Caco-2 (cell line): ENCODE data around the gene PHF14. TPM values are rescaled to one million over a fixed set of nuclear protein-coding genes. Genes with fewer than 3 reads are reported as not detected.

Source experiments
- BruUV-seq: library from RNA; stranded (reverse); fragments of 400-500 nt; replicated peaks from 2 replicates; lab custom pipeline; 2021; lab: Mats Ljungman, UMichigan
- CTCF ChIA-PET: fragments of 300-600 bp; sonication (Branson Sonifier 250); formaldehyde crosslinking; loops from one replicate; lab custom pipeline; 2022; ENCODE audit warnings: antibody characterized with exemption; lab: Charles Lee
- POLR2A ChIA-PET: fragments of 300-600 bp; sonication (Branson Sonifier 250); formaldehyde crosslinking; loops from one replicate; lab custom pipeline; 2022; ENCODE audit warnings: antibody characterized with exemption; lab: Charles Lee
- DNase-seq, 2 experiments: peaks; one replicate each; pipeline versions ENCODE4 v3.0.0 to v3.0.0-alpha.2; 2020 to 2022
- H3K27me3 ChIP-seq: replicated peaks from 2 replicates; pipeline ENCODE4 v1.6.0; 2011; ENCODE audit warnings: low read length; ENCODE audit not compliant: control insufficient read depth, insufficient read depth
- H3K36me3 ChIP-seq: 2 replicates; pipeline ENCODE4 v1.5.1; 2011; ENCODE audit warnings: low read length; ENCODE audit not compliant: control insufficient read depth, insufficient read depth
- H3K4me1 ChIP-seq: fragments of 250-450 bp; sonication (Bioruptor Pico); 2 replicates; pipeline ENCODE4 v1.5.1; 2020; ENCODE audit warnings: mild to moderate bottlenecking
- H3K4me3 ChIP-seq: 2 replicates; pipeline ENCODE4 v1.5.1; 2011; ENCODE audit warnings: low read depth, mild to moderate bottlenecking, control low read depth, low read length
- H3K9me3 ChIP-seq: fragments of 250-450 bp; sonication (Bioruptor Pico); 2 replicates; pipeline ENCODE4 v1.5.1; 2020; ENCODE audit warnings: mild to moderate bottlenecking, moderate library complexity
- H3K27ac Mint-ChIP-seq: one replicate; pipeline ENCODE4 v1.8.0; 2022; ENCODE audit warnings: mixed read lengths; ENCODE audit not compliant: unreplicated experiment
- H3K27me3 Mint-ChIP-seq: one replicate; pipeline ENCODE4 v1.8.0; 2022; ENCODE audit warnings: mixed read lengths; ENCODE audit not compliant: insufficient read depth, unreplicated experiment
- H3K36me3 Mint-ChIP-seq: one replicate; pipeline ENCODE4 v1.8.0; 2022; ENCODE audit warnings: mild to moderate bottlenecking, mixed read lengths; ENCODE audit not compliant: insufficient read depth, unreplicated experiment
- H3K4me1 Mint-ChIP-seq: one replicate; pipeline ENCODE4 v1.8.0; 2022; ENCODE audit warnings: low read depth, mixed read lengths; ENCODE audit not compliant: unreplicated experiment
- H3K4me3 Mint-ChIP-seq: one replicate; pipeline ENCODE4 v1.8.0; 2022; ENCODE audit warnings: mild to moderate bottlenecking, moderate library complexity, mixed read lengths; ENCODE audit not compliant: unreplicated experiment
- H3K9me3 Mint-ChIP-seq: one replicate; pipeline ENCODE4 v1.8.0; 2022; ENCODE audit warnings: mixed read lengths; ENCODE audit not compliant: unreplicated experiment
- intact Hi-C: fragments of 100-400 bp; cut with micrococcal nuclease; formaldehyde crosslinking; loops from one replicate; pipeline ENCODE4 v1.10.0; 2022; ENCODE audit not compliant: unreplicated experiment
- total RNA-seq: library from RNA; stranded (reverse); gene quantifications from 2 replicates; pipeline ENCODE4 v1.2.3, GENCODE V29; 2022
- TF ChIP-seq, protein P1 (sequence below), 2 experiments: fragments of 200-600 bp in 1 of 2; IDR thresholded peaks; 1 replicate in 1 of 2; 2 replicates in 1 of 2; pipeline versions ENCODE4 v1.5.1 to v1.8.0; 2011 to 2022; ENCODE audit warnings: antibody characterized with exemption in 1 of 2, control low read depth in 1 of 2, inconsistent platforms in 1 of 2, low read depth in 1 of 2, low read length in 1 of 2, mild to moderate bottlenecking in 1 of 2, moderate library complexity in 1 of 2; ENCODE audit not compliant: insufficient read depth in 1 of 2, severe bottlenecking in 1 of 2, unreplicated experiment in 1 of 2

The PHF14 gene
- total RNA-seq, 1 experiment from 2014 or later: 40.6 TPM

DNA sequence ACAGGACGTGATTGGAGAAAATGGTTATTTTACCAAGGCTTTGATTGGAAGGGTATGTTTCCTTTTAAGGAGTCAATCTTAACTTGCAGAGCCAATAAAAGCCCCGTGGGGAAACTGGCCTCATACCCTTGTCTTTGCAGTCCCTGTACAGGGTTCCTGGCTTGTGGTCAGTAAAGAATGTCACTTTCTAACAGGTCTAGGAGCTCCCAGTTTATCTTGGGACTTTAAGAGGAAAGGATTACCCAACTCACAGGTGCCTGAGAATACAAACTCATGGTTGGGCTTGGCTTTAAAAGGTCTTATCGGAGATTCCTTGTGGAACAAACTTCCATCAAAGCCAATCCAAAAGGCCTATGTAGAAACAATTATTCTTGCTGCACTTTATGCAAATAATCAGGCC is 221.8 kb downstream of the PHF14 start:
- H3K36me3 ChIP-seq: no peaks in the 10 kb centered on the region
- no peak for DNase-seq
- TF ChIP-seq, protein P1, sequence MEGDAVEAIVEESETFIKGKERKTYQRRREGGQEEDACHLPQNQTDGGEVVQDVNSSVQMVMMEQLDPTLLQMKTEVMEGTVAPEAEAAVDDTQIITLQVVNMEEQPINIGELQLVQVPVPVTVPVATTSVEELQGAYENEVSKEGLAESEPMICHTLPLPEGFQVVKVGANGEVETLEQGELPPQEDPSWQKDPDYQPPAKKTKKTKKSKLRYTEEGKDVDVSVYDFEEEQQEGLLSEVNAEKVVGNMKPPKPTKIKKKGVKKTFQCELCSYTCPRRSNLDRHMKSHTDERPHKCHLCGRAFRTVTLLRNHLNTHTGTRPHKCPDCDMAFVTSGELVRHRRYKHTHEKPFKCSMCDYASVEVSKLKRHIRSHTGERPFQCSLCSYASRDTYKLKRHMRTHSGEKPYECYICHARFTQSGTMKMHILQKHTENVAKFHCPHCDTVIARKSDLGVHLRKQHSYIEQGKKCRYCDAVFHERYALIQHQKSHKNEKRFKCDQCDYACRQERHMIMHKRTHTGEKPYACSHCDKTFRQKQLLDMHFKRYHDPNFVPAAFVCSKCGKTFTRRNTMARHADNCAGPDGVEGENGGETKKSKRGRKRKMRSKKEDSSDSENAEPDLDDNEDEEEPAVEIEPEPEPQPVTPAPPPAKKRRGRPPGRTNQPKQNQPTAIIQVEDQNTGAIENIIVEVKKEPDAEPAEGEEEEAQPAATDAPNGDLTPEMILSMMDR (IDR thresholded peaks at IDR 0.05; ENCODE audit: insufficient read depth in 1 of 2, low read depth in 1 of 2, low read length in 1 of 2, severe bottlenecking in 1 of 2, unreplicated experiment in 1 of 2): no peak
- H3K4me1 Mint-ChIP-seq: no peaks in the 10 kb centered on the region
- no peaks in the 10 kb centered on the region for H3K9me3 ChIP-seq
- no peak overlapping the region for H3K4me3 Mint-ChIP-seq
- no TSS peak for BruUV-seq
- no peak overlapping the region for H3K27ac Mint-ChIP-seq
- CTCF ChIA-PET: no interaction called here
- H3K36me3 Mint-ChIP-seq: no peaks in the 10 kb centered on the region
- POLR2A ChIA-PET: no interaction called here
- no peaks in the 10 kb centered on the region for H3K4me1 ChIP-seq
- intact Hi-C loops: no loop called here
- no peaks in the 10 kb centered on the region for H3K27me3 Mint-ChIP-seq
- no peaks in the 10 kb centered on the region for H3K9me3 Mint-ChIP-seq
- H3K4me3 ChIP-seq: no peak overlapping the region
- H3K27me3 ChIP-seq: no peaks in the 10 kb centered on the region

DNA sequence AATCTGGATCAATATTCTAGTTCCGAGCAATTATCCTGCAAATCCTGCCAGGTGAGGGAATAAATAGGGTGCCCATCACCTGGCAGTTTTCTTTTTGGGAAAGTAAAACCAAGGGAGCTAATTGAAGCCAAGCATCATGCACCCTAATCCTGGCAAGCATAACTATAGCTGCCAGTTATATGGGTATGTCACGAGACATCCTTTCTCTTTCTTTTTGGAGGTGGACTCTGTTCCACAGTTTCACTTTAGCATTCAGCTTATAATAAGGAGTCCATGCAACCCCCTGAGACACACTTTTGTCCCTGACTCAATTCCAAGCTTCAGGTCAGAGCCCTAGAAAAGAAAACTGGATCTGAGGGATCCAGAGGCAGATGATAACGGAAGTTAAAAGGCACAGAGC is 222.5 kb downstream of the PHF14 start:
- no peaks in the 10 kb centered on the region for H3K27me3 Mint-ChIP-seq
- CTCF ChIA-PET: no interaction called here
- no peak for DNase-seq

DNA sequence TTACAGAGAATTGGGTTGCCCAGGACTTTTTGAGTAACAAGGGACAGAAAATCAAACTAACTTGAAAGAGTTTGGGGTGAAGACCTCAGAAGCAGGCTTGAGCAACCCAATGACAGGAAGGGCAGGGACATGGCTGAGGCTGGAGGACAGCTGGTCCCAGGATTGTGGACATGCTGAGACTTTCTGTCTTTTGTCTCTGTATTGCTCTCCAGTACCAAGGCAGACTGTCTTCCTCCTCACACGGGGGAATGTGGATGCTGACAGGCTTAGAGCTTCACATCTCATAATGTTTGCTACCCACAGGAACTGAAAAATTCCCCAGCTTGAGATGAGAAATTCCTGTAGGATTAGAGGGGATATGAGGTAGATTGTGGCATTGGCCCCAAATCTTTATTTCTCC is 229.6 kb downstream of the PHF14 start:
- TF ChIP-seq, protein P1 (IDR thresholded peaks at IDR 0.05; ENCODE audit: insufficient read depth in 1 of 2, low read depth in 1 of 2, low read length in 1 of 2, severe bottlenecking in 1 of 2, unreplicated experiment in 1 of 2): no peak
- no peaks in the 10 kb centered on the region for H3K4me1 Mint-ChIP-seq
- H3K4me3 Mint-ChIP-seq: no peak overlapping the region
- H3K27me3 Mint-ChIP-seq: peaks cover 4% of the 10 kb centered on the region
- no peaks in the 10 kb centered on the region for H3K36me3 Mint-ChIP-seq
- POLR2A ChIA-PET: no interaction called here
- H3K4me1 ChIP-seq: no peaks in the 10 kb centered on the region
- no peaks in the 10 kb centered on the region for H3K27me3 ChIP-seq
- no peak for DNase-seq
- no peak overlapping the region for H3K27ac Mint-ChIP-seq
- no peak overlapping the region for H3K4me3 ChIP-seq
- CTCF ChIA-PET: no interaction called here
- no peaks in the 10 kb centered on the region for H3K36me3 ChIP-seq
- intact Hi-C loops: no loop called here
- no TSS peak for BruUV-seq
- H3K9me3 ChIP-seq: no peaks in the 10 kb centered on the region
- no peaks in the 10 kb centered on the region for H3K9me3 Mint-ChIP-seq

More for the DNA sequence above, 222.5 kb downstream of the PHF14 start:
- Mint-ChIP-seq H3K36me3 (no peaks in the 10 kb centered on the region), H3K9me3 (no peaks in the 10 kb centered on the region), H3K4me1 (no peaks in the 10 kb centered on the region), H3K4me3 (no peak overlapping the region), H3K27ac (no peak overlapping the region)
- H3K9me3 ChIP-seq: no peaks in the 10 kb centered on the region
- H3K36me3 ChIP-seq: no peaks in the 10 kb centered on the region
- TF ChIP-seq, protein P1 (IDR thresholded peaks at IDR 0.05; ENCODE audit: insufficient read depth in 1 of 2, low read depth in 1 of 2, low read length in 1 of 2, severe bottlenecking in 1 of 2, unreplicated experiment in 1 of 2): no peak
- BruUV-seq: no TSS peak
- intact Hi-C loops: no loop called here
- POLR2A ChIA-PET: no interaction called here
- H3K27me3 ChIP-seq: no peaks in the 10 kb centered on the region
- H3K4me1 ChIP-seq: no peaks in the 10 kb centered on the region
- no peak overlapping the region for H3K4me3 ChIP-seq
